Measurements from ENCODE around the gene HPCA. TPM values are rescaled to one million over a fixed set of nuclear protein-coding genes. Genes with fewer than 3 reads are reported as not detected.

Gene HPCA
- total RNA-seq, 1 donor from 2014 or later = not detected

DNA sequence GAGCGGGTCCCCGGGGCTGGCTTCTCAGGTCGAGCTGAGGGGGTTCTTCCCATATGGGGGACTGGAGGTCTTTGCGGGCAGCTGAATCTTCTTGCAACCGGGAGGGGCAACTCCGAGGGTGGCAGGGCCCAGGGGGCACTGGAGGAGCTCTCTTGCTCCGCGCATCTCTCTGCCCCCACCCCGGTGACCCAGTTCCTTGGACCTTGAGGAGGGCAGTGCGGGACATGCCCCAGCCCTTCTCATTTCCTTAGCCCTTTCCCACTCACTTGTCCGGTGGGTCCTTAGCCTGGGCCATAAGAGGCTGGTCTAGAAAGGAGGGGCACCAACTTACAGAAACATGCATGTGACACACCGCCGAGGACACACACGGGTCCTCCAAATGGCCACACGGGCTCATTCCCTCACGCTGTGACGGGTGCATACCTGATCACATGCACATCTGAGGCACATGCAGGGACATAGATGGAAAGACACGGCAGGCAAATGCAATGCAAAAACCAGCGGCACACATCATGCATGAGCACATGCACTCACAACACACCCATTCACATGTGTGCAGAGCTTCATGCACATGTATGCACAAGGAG lies 630 bp downstream of the HPCA start:
- Mint-ChIP-seq H3K4me1 (ENCODE audit: unreplicated experiment) (peaks cover 6% of the 10 kb centered on the region), H3K27me3 (ENCODE audit: unreplicated experiment) (peaks cover 47% of the 10 kb centered on the region), H3K4me3 (ENCODE audit: unreplicated experiment) (no peak overlapping the region), H3K36me3 (ENCODE audit: unreplicated experiment) (no peaks in the 10 kb centered on the region), H3K27ac (ENCODE audit: unreplicated experiment) (no peak overlapping the region), H3K9me3 (ENCODE audit: unreplicated experiment) (no peaks in the 10 kb centered on the region)
- DNase-seq (ENCODE audit: extremely low spot score, unreplicated experiment) = no peak
- TF ChIP-seq, protein P1, sequence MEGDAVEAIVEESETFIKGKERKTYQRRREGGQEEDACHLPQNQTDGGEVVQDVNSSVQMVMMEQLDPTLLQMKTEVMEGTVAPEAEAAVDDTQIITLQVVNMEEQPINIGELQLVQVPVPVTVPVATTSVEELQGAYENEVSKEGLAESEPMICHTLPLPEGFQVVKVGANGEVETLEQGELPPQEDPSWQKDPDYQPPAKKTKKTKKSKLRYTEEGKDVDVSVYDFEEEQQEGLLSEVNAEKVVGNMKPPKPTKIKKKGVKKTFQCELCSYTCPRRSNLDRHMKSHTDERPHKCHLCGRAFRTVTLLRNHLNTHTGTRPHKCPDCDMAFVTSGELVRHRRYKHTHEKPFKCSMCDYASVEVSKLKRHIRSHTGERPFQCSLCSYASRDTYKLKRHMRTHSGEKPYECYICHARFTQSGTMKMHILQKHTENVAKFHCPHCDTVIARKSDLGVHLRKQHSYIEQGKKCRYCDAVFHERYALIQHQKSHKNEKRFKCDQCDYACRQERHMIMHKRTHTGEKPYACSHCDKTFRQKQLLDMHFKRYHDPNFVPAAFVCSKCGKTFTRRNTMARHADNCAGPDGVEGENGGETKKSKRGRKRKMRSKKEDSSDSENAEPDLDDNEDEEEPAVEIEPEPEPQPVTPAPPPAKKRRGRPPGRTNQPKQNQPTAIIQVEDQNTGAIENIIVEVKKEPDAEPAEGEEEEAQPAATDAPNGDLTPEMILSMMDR (IDR thresholded peaks at IDR 0.05) = no peak

- Mint-ChIP-seq H3K27ac (ENCODE audit: unreplicated experiment) (no peak overlapping the region), H3K36me3 (ENCODE audit: unreplicated experiment) (no peaks in the 10 kb centered on the region), H3K4me1 (ENCODE audit: unreplicated experiment) (peaks cover 11% of the 10 kb centered on the region), H3K27me3 (ENCODE audit: unreplicated experiment) (peaks cover 54% of the 10 kb centered on the region), H3K9me3 (ENCODE audit: unreplicated experiment) (no peaks in the 10 kb centered on the region), H3K4me3 (ENCODE audit: unreplicated experiment) (no peak overlapping the region)
- TF ChIP-seq, protein P1 (IDR thresholded peaks at IDR 0.05) = no peak
- no peak for DNase-seq (ENCODE audit: extremely low spot score, unreplicated experiment)
Measured at GRCh38 chr1:32887623-32888022, 1.3 kb downstream of the HPCA start.

- Mint-ChIP-seq H3K9me3 (ENCODE audit: unreplicated experiment) (no peaks in the 10 kb centered on the region), H3K4me1 (ENCODE audit: unreplicated experiment) (peaks cover 13% of the 10 kb centered on the region), H3K27ac (ENCODE audit: unreplicated experiment) (no peak overlapping the region), H3K27me3 (ENCODE audit: unreplicated experiment) (peaks cover 55% of the 10 kb centered on the region), H3K36me3 (ENCODE audit: unreplicated experiment) (no peaks in the 10 kb centered on the region), H3K4me3 (ENCODE audit: unreplicated experiment) (no peak overlapping the region)
- TF ChIP-seq, protein P1 (IDR thresholded peaks at IDR 0.05) = no peak
- DNase-seq (ENCODE audit: extremely low spot score, unreplicated experiment) = no peak
Measured at GRCh38 chr1:32888134-32888533, 1.8 kb downstream of the HPCA start.

- DNase-seq (ENCODE audit: extremely low spot score, unreplicated experiment) = no peak
- Mint-ChIP-seq H3K4me1 (ENCODE audit: unreplicated experiment) (peaks cover 19% of the 10 kb centered on the region), H3K36me3 (ENCODE audit: unreplicated experiment) (no peaks in the 10 kb centered on the region), H3K9me3 (ENCODE audit: unreplicated experiment) (no peaks in the 10 kb centered on the region), H3K4me3 (ENCODE audit: unreplicated experiment) (no peak overlapping the region), H3K27me3 (ENCODE audit: unreplicated experiment) (peaks cover 50% of the 10 kb centered on the region), H3K27ac (ENCODE audit: unreplicated experiment) (no peak overlapping the region)
- TF ChIP-seq, protein P1 (IDR thresholded peaks at IDR 0.05) = no peak
Measured at GRCh38 chr1:32888677-32889420, 2.6 kb downstream of the HPCA start.

- Mint-ChIP-seq H3K9me3 (ENCODE audit: unreplicated experiment) (no peaks in the 10 kb centered on the region), H3K4me3 (ENCODE audit: unreplicated experiment) (no peak overlapping the region), H3K27ac (ENCODE audit: unreplicated experiment) (no peak overlapping the region), H3K4me1 (ENCODE audit: unreplicated experiment) (peaks cover 19% of the 10 kb centered on the region), H3K36me3 (ENCODE audit: unreplicated experiment) (no peaks in the 10 kb centered on the region), H3K27me3 (ENCODE audit: unreplicated experiment) (peaks cover 50% of the 10 kb centered on the region)
- no peak for DNase-seq (ENCODE audit: extremely low spot score, unreplicated experiment)
- TF ChIP-seq, protein P1 (IDR thresholded peaks at IDR 0.05) = no peak
Measured at GRCh38 chr1:32889731-32890278, 3.5 kb downstream of the HPCA start.
